Brain microvascular endothelial cell (primary cell): Measurements from ENCODE around the gene SPAG7.
A peak's percentile ranks its signal among the peaks of the same experiment; 100 is the strongest.

Source experiments
- DNase-seq: peaks from one replicate; pipeline ENCODE4 v3.0.0-alpha.2; 2020
- H3K27ac ChIP-seq: fragments of 250-450 bp; sonication (Bioruptor Pico); 2 replicates; pipeline ENCODE4 v1.5.1; 2020; ENCODE audit warnings: mild to moderate bottlenecking, moderate library complexity
- H3K27me3 ChIP-seq: fragments of 250-450 bp; sonication (Bioruptor Pico); replicated peaks from 2 replicates; pipeline ENCODE4 v1.5.1; 2020; ENCODE audit warnings: mild to moderate bottlenecking
- H3K36me3 ChIP-seq: fragments of 250-450 bp; sonication (Bioruptor Pico); replicated peaks from 2 replicates; pipeline ENCODE4 v1.5.1; 2020; ENCODE audit warnings: mild to moderate bottlenecking
- H3K4me3 ChIP-seq: 2 replicates; pipeline ENCODE4 v1.5.1; 2011; ENCODE audit warnings: low read depth, mild to moderate bottlenecking, control low read depth, low read length, moderate library complexity
- CTCF ChIP-seq: IDR thresholded peaks from 2 replicates; pipeline ENCODE4 v1.5.1; 2011; ENCODE audit warnings: low read depth, mild to moderate bottlenecking, moderate library complexity, low read length, control low read depth, inconsistent platforms; ENCODE audit errors: missing control alignments
- in situ Hi-C: cut with HindIII; loops from 2 replicates; pipeline ENCODE4 v1.10.0; 2017; ENCODE audit warnings: low sequenced_read_pairs, low pct_ligation_motif_present

The SPAG7 gene

GRCh38 chr17:4994081-4994595 lies 26.5 kb upstream of the SPAG7 start:
- in situ Hi-C loops, result no loop called here
- DNase-seq, result no peak
- H3K4me3 ChIP-seq, result no peak overlapping the region
- no peak overlapping the region for H3K27ac ChIP-seq
- no peaks in the 10 kb centered on the region for H3K27me3 ChIP-seq
- no peak for TF ChIP-seq CTCF
- H3K36me3 ChIP-seq, result no peaks in the 10 kb centered on the region

- Histone ChIP-seq H3K27me3 (no peaks in the 10 kb centered on the region), H3K27ac (peak overlapping the region; percentile 47), H3K36me3 (peaks cover under 1% of the 10 kb centered on the region), H3K4me3 (peak overlapping the region; percentile 82)
- TF ChIP-seq CTCF, result no peak
- DNase-seq, result no peak
- in situ Hi-C loops, result no loop called here
Observed at GRCh38 chr17:4987767-4988567, 20.4 kb upstream of the SPAG7 start.

- in situ Hi-C loops, result no loop called here
- H3K36me3 ChIP-seq, result peaks cover 8% of the 10 kb centered on the region
- DNase-seq, result peak; percentile 47
Observed at GRCh38 chr17:4986951-4987766, 19.5 kb upstream of the SPAG7 start, which contains the start of gene CAMTA2. CAMTA2 (minus strand) TSS chr17:4987675; CDS start chr17:4986222, 1,453 bp downstream.

GRCh38 chr17:4986403-4986802 lies 18.8 kb upstream of the SPAG7 start:
- H3K27me3 ChIP-seq, result no peaks in the 10 kb centered on the region
- H3K4me3 ChIP-seq, result peak overlapping the region; percentile 82
- no peak for TF ChIP-seq CTCF
- H3K36me3 ChIP-seq, result peaks cover 13% of the 10 kb centered on the region
- no peak overlapping the region for H3K27ac ChIP-seq
- in situ Hi-C loops, result no loop called here
- no peak for DNase-seq

More at GRCh38 chr17:4986951-4987766, 19.5 kb upstream of the SPAG7 start, which contains the start of gene CAMTA2:
- Histone ChIP-seq H3K4me3 (peak within 1 kb of the TSS; percentile 82), H3K27me3 (no peaks in the 10 kb centered on the region), H3K27ac (peak within 1 kb of the TSS; percentile 47)
- peak; percentile 52 for TF ChIP-seq CTCF

GRCh38 chr17:4982305-4982704 lies 14.7 kb upstream of the SPAG7 start:
- H3K4me3 ChIP-seq, result no peak overlapping the region
- peaks cover 46% of the 10 kb centered on the region for H3K36me3 ChIP-seq
- in situ Hi-C loops, result no loop called here
- no peak for DNase-seq
- H3K27me3 ChIP-seq, result no peaks in the 10 kb centered on the region
- H3K27ac ChIP-seq, result no peak overlapping the region
- no peak for TF ChIP-seq CTCF
